Nephron progenitor cell (in vitro differentiated cells): Measurements from ENCODE around the gene AHDC1.

ENCODE experiments used
- DNase-seq: peaks from one replicate; pipeline ENCODE4 v3.0.0; 2021
- H3K27ac Mint-ChIP-seq: 2 replicates; pipeline ENCODE4 v1.8.0; 2021; ENCODE audit warnings: mild to moderate bottlenecking, moderate library complexity, mixed read lengths
- H3K27me3 Mint-ChIP-seq: 2 replicates; pipeline ENCODE4 v1.8.0; 2021; ENCODE audit warnings: mild to moderate bottlenecking, low read depth, mixed read lengths; ENCODE audit not compliant: poor library complexity
- H3K36me3 Mint-ChIP-seq: 2 replicates; pipeline ENCODE4 v1.8.0; 2021; ENCODE audit warnings: low read depth, mixed read lengths
- H3K4me1 Mint-ChIP-seq: 2 replicates; pipeline ENCODE4 v1.8.0; 2021; ENCODE audit warnings: mixed read lengths
- H3K4me3 Mint-ChIP-seq: 2 replicates; pipeline ENCODE4 v1.8.0; 2021; ENCODE audit warnings: mild to moderate bottlenecking, moderate library complexity, mixed read lengths
- H3K9me3 Mint-ChIP-seq: 2 replicates; pipeline ENCODE4 v1.8.0; 2021; ENCODE audit warnings: mild to moderate bottlenecking, moderate library complexity, mixed read lengths
- TF ChIP-seq, protein P1 (sequence below): fragments of 200-600 bp; sonication (generic); IDR thresholded peaks from 2 replicates; pipeline ENCODE4 v1.5.0; 2021; ENCODE audit warnings: antibody characterized with exemption

The AHDC1 gene, protein sequence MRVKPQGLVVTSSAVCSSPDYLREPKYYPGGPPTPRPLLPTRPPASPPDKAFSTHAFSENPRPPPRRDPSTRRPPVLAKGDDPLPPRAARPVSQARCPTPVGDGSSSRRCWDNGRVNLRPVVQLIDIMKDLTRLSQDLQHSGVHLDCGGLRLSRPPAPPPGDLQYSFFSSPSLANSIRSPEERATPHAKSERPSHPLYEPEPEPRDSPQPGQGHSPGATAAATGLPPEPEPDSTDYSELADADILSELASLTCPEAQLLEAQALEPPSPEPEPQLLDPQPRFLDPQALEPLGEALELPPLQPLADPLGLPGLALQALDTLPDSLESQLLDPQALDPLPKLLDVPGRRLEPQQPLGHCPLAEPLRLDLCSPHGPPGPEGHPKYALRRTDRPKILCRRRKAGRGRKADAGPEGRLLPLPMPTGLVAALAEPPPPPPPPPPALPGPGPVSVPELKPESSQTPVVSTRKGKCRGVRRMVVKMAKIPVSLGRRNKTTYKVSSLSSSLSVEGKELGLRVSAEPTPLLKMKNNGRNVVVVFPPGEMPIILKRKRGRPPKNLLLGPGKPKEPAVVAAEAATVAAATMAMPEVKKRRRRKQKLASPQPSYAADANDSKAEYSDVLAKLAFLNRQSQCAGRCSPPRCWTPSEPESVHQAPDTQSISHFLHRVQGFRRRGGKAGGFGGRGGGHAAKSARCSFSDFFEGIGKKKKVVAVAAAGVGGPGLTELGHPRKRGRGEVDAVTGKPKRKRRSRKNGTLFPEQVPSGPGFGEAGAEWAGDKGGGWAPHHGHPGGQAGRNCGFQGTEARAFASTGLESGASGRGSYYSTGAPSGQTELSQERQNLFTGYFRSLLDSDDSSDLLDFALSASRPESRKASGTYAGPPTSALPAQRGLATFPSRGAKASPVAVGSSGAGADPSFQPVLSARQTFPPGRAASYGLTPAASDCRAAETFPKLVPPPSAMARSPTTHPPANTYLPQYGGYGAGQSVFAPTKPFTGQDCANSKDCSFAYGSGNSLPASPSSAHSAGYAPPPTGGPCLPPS (N-terminal part only)

DNA sequence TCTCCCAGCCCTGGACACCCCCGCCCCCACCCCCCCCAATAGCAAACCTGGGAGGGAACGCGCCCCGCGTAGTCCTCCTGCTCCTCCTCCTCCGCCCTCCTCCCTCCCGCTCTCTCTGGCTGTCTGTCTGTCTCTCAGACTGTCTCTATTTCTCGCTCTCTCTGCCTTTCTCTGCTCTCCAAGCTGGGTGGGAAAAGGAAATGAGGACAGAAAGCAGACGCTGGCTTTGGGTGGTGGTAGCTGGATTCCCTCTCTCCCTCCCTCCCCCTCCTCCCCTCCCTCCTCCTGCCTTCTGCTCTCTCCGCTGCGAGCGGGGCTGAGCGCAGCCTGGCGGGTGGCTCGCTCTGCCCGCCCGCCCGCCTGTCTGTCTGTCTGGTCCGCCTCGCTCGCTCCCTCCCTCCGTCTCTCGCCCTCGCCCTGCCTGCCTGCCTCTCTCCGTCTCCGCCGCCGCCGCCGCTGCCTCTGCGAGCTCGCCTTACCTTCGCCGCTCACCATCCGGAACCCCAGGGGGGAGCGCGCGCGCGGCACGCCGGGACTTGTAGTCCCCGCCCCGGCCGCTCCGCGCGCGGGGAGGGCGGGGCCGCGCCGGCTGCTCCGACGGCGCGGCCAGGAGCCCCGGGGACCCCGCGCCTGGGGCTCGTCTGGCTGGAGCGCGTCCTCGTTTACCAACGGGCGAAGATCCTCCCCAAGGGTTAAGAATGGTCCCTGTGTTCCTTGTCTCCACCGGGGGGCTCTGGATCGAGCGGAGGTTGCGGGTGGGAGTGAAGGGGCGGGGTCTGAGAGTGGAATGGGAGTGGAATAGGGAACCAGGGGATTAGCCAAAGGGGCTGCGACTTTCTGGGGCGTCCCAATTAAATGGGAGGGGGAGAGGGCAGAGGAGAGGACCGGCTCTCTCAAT lies at the start of gene AHDC1:
Gene AHDC1, minus strand, starts transcription at position 464 of the 898 bp plus-strand sequence. CDS start 52,029 bp downstream, outside the sequence.
- Mint-ChIP-seq H3K27ac (peak within 1 kb of the TSS; percentile 75), H3K9me3 (no peaks in the 10 kb centered on the region), H3K4me3 (peak within 1 kb of the TSS; percentile 93), H3K27me3 (no peaks in the 10 kb centered on the region), H3K4me1 (no peaks in the 10 kb centered on the region), H3K36me3 (no peaks in the 10 kb centered on the region)
- peak; percentile 96 for DNase-seq
- TF ChIP-seq, protein P1, sequence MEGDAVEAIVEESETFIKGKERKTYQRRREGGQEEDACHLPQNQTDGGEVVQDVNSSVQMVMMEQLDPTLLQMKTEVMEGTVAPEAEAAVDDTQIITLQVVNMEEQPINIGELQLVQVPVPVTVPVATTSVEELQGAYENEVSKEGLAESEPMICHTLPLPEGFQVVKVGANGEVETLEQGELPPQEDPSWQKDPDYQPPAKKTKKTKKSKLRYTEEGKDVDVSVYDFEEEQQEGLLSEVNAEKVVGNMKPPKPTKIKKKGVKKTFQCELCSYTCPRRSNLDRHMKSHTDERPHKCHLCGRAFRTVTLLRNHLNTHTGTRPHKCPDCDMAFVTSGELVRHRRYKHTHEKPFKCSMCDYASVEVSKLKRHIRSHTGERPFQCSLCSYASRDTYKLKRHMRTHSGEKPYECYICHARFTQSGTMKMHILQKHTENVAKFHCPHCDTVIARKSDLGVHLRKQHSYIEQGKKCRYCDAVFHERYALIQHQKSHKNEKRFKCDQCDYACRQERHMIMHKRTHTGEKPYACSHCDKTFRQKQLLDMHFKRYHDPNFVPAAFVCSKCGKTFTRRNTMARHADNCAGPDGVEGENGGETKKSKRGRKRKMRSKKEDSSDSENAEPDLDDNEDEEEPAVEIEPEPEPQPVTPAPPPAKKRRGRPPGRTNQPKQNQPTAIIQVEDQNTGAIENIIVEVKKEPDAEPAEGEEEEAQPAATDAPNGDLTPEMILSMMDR, result no peak

DNA sequence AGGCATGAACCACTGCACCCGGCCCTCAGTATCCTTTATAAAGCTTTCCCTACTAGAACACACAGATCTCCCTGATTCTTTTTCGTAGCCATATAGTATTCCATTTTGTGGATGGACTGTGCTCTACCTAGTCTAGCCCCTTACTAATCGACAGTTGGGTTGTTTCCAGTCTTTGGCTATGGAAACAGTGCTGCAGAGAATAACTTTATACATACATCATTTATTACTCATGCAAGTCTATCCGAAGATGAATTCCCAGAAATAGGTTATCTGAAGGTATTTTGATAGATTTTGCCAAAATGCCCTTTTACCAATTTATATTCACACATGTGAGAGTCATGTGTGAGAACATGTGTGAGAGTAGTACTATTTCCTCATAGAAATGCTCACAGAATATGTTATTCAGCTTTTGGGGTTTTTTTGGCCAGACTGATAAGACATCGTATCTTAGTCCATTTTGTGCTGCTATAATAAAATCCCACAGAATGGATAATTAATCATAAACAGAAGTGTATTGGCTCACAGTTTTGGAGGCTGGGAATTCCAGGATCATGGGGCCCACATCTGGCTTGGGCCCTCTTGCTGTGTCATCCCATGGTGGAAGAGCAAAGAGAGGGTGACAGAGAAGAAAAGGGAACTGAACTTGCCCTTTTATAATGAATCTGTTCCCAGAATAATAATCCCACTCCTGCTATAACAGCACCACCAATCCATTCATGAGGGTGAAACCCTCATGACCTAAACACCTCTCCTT lies 48.3 kb upstream of the AHDC1 start:
- H3K9me3 Mint-ChIP-seq, result no peaks in the 10 kb centered on the region
- no peak for DNase-seq
- no peaks in the 10 kb centered on the region for H3K36me3 Mint-ChIP-seq
- TF ChIP-seq, protein P1, result no peak
- H3K4me1 Mint-ChIP-seq, result peaks cover 40% of the 10 kb centered on the region
- no peaks in the 10 kb centered on the region for H3K27me3 Mint-ChIP-seq
- H3K4me3 Mint-ChIP-seq, result no peak overlapping the region
- H3K27ac Mint-ChIP-seq, result no peak overlapping the region

DNA sequence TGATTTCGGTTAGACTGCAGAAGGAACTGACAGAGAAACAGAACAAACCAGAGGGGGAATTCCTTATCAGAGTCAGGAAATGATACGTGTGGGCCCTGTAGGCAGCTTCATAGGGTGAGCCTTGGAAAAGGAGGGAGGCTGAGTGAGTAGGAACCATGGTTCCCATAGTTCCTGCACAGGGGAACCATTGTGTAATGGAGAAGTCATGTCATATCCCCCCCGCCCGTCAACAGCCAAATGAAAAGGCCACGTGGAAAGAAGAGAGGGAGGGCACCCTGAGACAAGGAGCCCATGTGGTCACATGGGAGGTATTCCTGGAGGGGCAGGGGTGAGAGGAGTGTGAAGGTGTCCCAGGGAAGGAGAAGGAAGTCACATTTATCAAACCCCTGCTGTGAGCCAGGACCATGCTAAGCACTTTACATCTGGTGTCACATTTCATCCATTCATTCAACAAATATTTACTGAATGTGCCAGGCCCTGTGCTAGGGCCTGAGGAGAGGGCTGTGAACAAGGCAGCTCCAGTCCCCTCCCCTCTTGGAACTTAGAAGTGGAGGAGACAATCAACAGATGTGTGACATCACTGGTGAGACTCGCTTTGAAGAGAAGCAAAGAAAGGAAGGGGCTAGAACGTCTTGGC lies 46.7 kb upstream of the AHDC1 start:
- Mint-ChIP-seq H3K4me3 (no peak overlapping the region), H3K36me3 (no peaks in the 10 kb centered on the region), H3K9me3 (no peaks in the 10 kb centered on the region), H3K4me1 (peaks cover 39% of the 10 kb centered on the region), H3K27ac (peak overlapping the region; percentile 83), H3K27me3 (peaks cover 8% of the 10 kb centered on the region)
- TF ChIP-seq, protein P1, result no peak
- no peak for DNase-seq

DNA sequence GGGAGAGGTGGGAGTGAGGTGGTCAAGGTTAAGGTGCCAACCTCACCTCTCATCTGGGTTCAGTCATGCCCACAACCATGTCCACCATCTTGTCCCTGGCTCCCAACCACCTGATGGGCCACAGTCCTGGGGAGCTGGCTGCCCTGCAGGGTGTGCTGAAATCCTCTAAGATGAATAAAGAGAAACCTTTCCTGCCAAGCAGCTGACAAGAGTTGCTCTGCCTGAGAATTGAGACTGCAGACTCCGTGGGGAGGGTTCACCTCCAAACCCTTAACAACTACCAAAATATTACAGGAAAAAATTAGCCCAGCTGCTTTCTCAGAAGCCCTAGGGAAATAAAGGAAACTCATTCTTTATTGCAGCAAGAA lies 46.2 kb upstream of the AHDC1 start:
- H3K27me3 Mint-ChIP-seq, result peaks cover 10% of the 10 kb centered on the region
- TF ChIP-seq, protein P1, result no peak
- DNase-seq, result no peak
- no peaks in the 10 kb centered on the region for H3K36me3 Mint-ChIP-seq
- peaks cover 34% of the 10 kb centered on the region for H3K4me1 Mint-ChIP-seq
- H3K9me3 Mint-ChIP-seq, result no peaks in the 10 kb centered on the region
- H3K4me3 Mint-ChIP-seq, result no peak overlapping the region
- peak overlapping the region; percentile 22 for H3K27ac Mint-ChIP-seq

DNA sequence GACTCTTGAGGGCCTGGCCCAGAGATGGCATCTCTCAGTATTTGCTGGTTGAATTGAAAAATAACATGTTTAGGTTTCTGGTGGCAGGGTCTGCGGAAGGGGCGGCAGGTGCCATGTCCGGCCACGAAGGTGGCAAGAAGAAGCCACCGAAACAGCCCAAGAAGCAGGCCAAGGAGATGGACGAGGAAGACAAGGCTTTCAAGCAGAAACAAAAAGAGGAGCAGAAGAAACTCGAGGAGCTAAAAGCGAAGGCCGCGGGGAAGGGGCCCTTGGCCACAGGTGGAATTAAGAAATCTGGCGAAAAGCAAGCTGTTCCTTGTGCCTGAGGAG lies 45.3 kb upstream of the AHDC1 start:
- Mint-ChIP-seq H3K4me1 (peaks cover 28% of the 10 kb centered on the region), H3K4me3 (no peak overlapping the region), H3K27ac (peak overlapping the region; percentile 90), H3K9me3 (no peaks in the 10 kb centered on the region), H3K27me3 (peaks cover 10% of the 10 kb centered on the region), H3K36me3 (no peaks in the 10 kb centered on the region)
- TF ChIP-seq, protein P1, result no peak
- DNase-seq, result no peak
